Left lung (tissue), 10 donors: ENCODE results near the gene CIITA. TPM values are rescaled to one million over a fixed set of nuclear protein-coding genes. Genes with fewer than 3 reads are reported as not detected.
"Not testable (repeated sequence)": the region's sequence is repeated elsewhere in the genome, so short reads cannot be mapped to it uniquely, and the experiment has no call there.

ENCODE experiments used
- ATAC-seq: fragments of 200-7000 bp; cut with Tn5 transposase; one replicate; pipeline ENCODE4 v1.9.1; 2020; ENCODE audit warnings: moderate library complexity
- DNase-seq, 4 donors: peaks; one replicate each; pipeline ENCODE4 v3.0.0-alpha.2; 2013 to 2020
- H3K27ac ChIP-seq, 2 donors: fragments of 200-600 bp; sonication (generic) in 1 of 2; one replicate each; pipeline versions ENCODE4 v1.5.0 to v1.8.0; 2020 to 2021
- H3K27me3 ChIP-seq, 2 donors: fragments of 200-600 bp; sonication (generic) in 1 of 2; one replicate each; pipeline versions ENCODE4 v1.5.0 to v1.8.0; 2020 to 2021
- H3K36me3 ChIP-seq, 2 donors: fragments of 200-600 bp; sonication (generic) in 1 of 2; one replicate each; pipeline versions ENCODE4 v1.5.0 to v1.8.0; 2020 to 2021
- H3K4me1 ChIP-seq, 2 donors: fragments of 200-600 bp; one replicate each; pipeline ENCODE4 v1.8.0; 2021
- H3K4me3 ChIP-seq, 2 donors: fragments of 200-600 bp; sonication (generic) in 1 of 2; one replicate each; pipeline versions ENCODE4 v1.5.0 to v1.8.0; 2020 to 2021; ENCODE audit warnings: mild to moderate bottlenecking in 1 of 2
- H3K9me3 ChIP-seq, 2 donors: fragments of 200-600 bp; sonication (generic) in 1 of 2; one replicate each; pipeline versions ENCODE4 v1.5.0 to v1.8.0; 2020 to 2021
- intact Hi-C, 2 donors: fragments of 100-400 bp; cut with DNase I; formaldehyde crosslinking; loops; one replicate each; pipeline versions ENCODE4 v1.11.2 to v1.14.2; 2022
- polyA plus RNA-seq, 6 donors: library from polyadenylated mRNA; unstranded; fragments of 120-200 nt; gene quantifications; one replicate each; pipeline ENCODE4 v1.2.1, GENCODE V29; 2013; ENCODE audit not compliant: insufficient read length in 6 of 6
- total RNA-seq, 2 donors: library from RNA; stranded (reverse); fragmentation: NEBNext Ultra II Directional; extraction: Animal tissue kit (Norgen Biotek cat#: 25700); gene quantifications; one replicate each; pipeline ENCODE4 v1.2.1, GENCODE V29; 2021
- TF ChIP-seq, protein P1 (sequence below), 2 donors: fragments of 200-600 bp; sonication (generic) in 1 of 2; IDR thresholded peaks; one replicate each; pipeline versions ENCODE4 v1.5.0 to v1.8.0; 2021; ENCODE audit warnings: antibody characterized with exemption in 2 of 2
- donor health status: DM: no; HTN: yes; CAD: no.
- donor health status: DM: no; HTN: no; CAD: no.

CIITA gene
- total and polyA plus RNA-seq, 8 donors: 2.6 to 49.0 (median 5.8) TPM

- peak overlapping the region; percentile 73 to 74 for H3K27ac ChIP-seq
- H3K9me3 ChIP-seq: no peaks in the 10 kb centered on the region
- peaks cover 58 to 87% of the 10 kb centered on the region in 2 donors for H3K4me1 ChIP-seq
- DNase-seq (peak in 1 of 4 donors; percentile 36), ATAC-seq (no peak)
- H3K36me3 ChIP-seq: no peaks in the 10 kb centered on the region
- TF ChIP-seq, protein P1, sequence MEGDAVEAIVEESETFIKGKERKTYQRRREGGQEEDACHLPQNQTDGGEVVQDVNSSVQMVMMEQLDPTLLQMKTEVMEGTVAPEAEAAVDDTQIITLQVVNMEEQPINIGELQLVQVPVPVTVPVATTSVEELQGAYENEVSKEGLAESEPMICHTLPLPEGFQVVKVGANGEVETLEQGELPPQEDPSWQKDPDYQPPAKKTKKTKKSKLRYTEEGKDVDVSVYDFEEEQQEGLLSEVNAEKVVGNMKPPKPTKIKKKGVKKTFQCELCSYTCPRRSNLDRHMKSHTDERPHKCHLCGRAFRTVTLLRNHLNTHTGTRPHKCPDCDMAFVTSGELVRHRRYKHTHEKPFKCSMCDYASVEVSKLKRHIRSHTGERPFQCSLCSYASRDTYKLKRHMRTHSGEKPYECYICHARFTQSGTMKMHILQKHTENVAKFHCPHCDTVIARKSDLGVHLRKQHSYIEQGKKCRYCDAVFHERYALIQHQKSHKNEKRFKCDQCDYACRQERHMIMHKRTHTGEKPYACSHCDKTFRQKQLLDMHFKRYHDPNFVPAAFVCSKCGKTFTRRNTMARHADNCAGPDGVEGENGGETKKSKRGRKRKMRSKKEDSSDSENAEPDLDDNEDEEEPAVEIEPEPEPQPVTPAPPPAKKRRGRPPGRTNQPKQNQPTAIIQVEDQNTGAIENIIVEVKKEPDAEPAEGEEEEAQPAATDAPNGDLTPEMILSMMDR (IDR thresholded peaks at IDR 0.05): no peak
- peak overlapping the region; percentile 76 to 88 for H3K4me3 ChIP-seq
- intact Hi-C loops: no loop called here
- no peaks in the 10 kb centered on the region for H3K27me3 ChIP-seq
These were observed 64.3 kb downstream of the CIITA start for GRCh38 chr16:10941127-10941933.

DNA sequence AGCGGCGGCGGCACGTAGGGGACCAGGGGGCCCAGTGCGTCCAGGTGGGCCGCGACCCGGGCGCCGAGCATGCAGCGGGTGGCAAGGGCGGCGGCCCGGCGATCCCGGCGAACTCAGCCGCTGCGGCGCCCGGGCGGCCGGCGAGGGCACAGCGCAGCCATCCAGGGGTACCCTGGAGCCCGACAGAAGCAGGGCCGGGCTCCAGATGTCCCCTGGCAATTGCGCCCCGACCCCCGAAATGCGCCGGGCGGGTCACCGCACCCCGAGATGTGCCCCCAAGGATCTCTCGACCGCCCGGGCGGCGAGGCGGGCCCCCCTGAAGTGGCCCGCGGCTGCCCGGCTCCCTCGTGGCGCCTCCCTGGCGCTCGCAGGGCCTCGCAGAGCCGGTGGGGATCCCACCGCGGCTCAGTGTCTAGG is 64.9 kb downstream of the CIITA start:
- H3K4me1 ChIP-seq: peaks cover 57 to 87% of the 10 kb centered on the region in 2 donors
- intact Hi-C loops, H3K36me3 ChIP-seq, H3K9me3 ChIP-seq, H3K27me3 ChIP-seq: not testable (repeated sequence)
- H3K4me3 ChIP-seq: peak overlapping the region; percentile 76 to 88
- ATAC-seq: peak; percentile 1
- DNase-seq: peak in 1 of 4 donors; percentile 81
- H3K27ac ChIP-seq: peak overlapping the region; percentile 73 to 74

GRCh38 chr16:10942352-10943063 is 65.5 kb downstream of the CIITA start, which contains the start of gene DEXI:
DEXI (minus strand) TSS chr16:10942468; CDS start chr16:10942005, 463 bp downstream.
- peak; percentile 73 for ATAC-seq
- DNase-seq: peak; percentile 86 to 96 (median 94)
- H3K36me3 ChIP-seq: no peaks in the 10 kb centered on the region
- peaks cover 51 to 87% of the 10 kb centered on the region in 2 donors for H3K4me1 ChIP-seq
- TF ChIP-seq, protein P1 (IDR thresholded peaks at IDR 0.05): peak in 1 of 2 donors; percentile 47
- no peaks in the 10 kb centered on the region for H3K27me3 ChIP-seq
- no peaks in the 10 kb centered on the region for H3K9me3 ChIP-seq
- peak within 1 kb of the TSS; percentile 73 to 74 for H3K27ac ChIP-seq
- H3K4me3 ChIP-seq: peak within 1 kb of the TSS; percentile 76 to 88
- intact Hi-C loops: no loop called here

DNA sequence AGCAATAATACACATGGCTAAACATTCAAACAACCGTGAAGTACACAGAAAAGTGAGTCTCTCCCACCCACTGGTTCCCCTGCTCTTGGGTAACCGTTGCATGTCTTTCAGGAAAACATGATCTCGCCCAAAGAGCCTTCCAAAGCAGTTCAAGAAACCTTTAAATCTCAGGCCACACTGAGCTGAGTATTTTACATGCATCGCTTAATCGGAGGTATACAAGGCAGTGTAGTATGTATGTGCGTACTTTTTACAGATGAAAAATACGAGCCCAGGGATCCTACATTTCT is 66.0 kb downstream of the CIITA start:
- no peak for ATAC-seq
- Histone ChIP-seq H3K9me3 (no peaks in the 10 kb centered on the region), H3K27ac (peak overlapping the region in 1 of 2 donors; percentile 74), H3K4me1 (peaks cover 46 to 83% of the 10 kb centered on the region in 2 donors), H3K4me3 (peak overlapping the region in 1 of 2 donors; percentile 88), H3K36me3 (no peaks in the 10 kb centered on the region), H3K27me3 (no peaks in the 10 kb centered on the region)
- TF ChIP-seq, protein P1 (IDR thresholded peaks at IDR 0.05): no peak
- no peak for DNase-seq
- intact Hi-C loops: no loop called here

DNA sequence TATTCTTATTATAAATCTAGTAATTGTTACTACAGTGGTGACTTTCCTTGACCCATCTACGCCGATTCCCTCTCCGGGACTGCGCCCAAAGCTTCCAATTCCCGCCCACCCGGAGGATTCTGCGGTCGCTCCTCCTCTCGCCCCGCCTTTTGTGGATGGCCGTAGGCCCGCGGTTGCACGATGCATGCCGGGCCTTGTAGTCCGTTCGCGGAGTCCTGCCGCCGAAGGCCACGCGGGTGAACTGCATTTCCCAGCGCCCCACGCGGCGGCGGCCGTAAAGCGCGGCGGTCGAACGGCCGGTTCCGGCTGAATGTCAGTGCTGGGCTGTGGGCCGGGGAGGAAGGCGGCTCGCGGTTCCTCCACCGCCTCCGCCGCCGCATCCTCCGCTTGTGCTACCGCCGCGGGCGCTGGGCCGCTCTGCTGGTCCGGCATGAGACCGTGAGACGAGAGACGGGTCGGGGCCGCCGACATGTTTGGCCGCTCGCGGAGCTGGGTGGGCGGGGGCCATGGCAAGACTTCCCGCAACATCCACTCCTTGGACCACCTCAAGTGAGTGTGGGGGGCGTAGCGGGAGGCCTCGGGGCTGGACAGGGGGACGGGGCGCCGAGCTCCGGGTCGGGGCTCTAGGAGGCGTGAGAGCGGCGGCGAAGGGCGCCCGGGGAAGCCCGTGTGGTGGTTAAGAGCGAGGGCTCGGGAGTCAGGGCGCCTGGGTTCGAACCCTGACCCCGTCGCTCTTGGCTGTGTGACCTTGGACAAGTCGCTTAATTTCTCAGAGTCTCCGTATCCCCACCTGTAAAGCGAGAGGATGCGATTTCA is 67.5 kb downstream of the CIITA start, which contains the start of gene CLEC16A:
Gene CLEC16A (plus strand): TSS at position 316 of the 816 bp plus-strand sequence. CDS start 154 bp downstream, at position 470.
- intact Hi-C loops: no loop called here
- no peaks in the 10 kb centered on the region for H3K27me3 ChIP-seq
- peaks cover 32 to 83% of the 10 kb centered on the region in 2 donors for H3K4me1 ChIP-seq
- no peaks in the 10 kb centered on the region for H3K9me3 ChIP-seq
- H3K36me3 ChIP-seq: no peaks in the 10 kb centered on the region
- ATAC-seq (peak; percentile 82), DNase-seq (peak; percentile 93 to 100 (median 98))
- TF ChIP-seq, protein P1 (IDR thresholded peaks at IDR 0.05): peak in 1 of 2 donors; percentile 33
- H3K4me3 ChIP-seq: peak within 1 kb of the TSS; percentile 76 to 86
- peak within 1 kb of the TSS in 1 of 2 donors; percentile 74 for H3K27ac ChIP-seq
